HepG2 (cell line): ENCODE measurements around the gene MYH16. TPM values are rescaled to one million over a fixed set of nuclear protein-coding genes. Genes with fewer than 3 reads are reported as not detected.
"Not testable (repeated sequence)": the region's sequence is repeated elsewhere in the genome, so short reads cannot be mapped to it uniquely, and the experiment has no call there.

ENCODE experiments used
- ATAC-seq: fragments of 200-7000 bp; cut with Tn5 transposase; 3 replicates; pipeline ENCODE4 v1.9.1; 2020; ENCODE audit warnings: mild to moderate bottlenecking, moderate library complexity
- BruUV-seq: library from RNA; stranded (reverse); fragments of 400-500 nt; replicated peaks from 2 replicates; lab custom pipeline; 2021; lab: Mats Ljungman, UMichigan
- CTCF ChIA-PET: fragments of 300-600 bp; formaldehyde crosslinking; extraction: SDS; loops from one replicate; lab custom pipeline; 2021; ENCODE audit warnings: low total read pairs, inconsistent platforms, low intra/inter-chr PET ratio; lab: Yijun Ruan, JAX
- POLR2A ChIA-PET: fragments of 350-600 bp; sonication (Branson Sonifier 250); formaldehyde crosslinking; loops from one replicate; lab custom pipeline; 2020; ENCODE audit warnings: antibody characterized with exemption, inconsistent platforms; lab: Yijun Ruan, JAX
- DNase-seq: peaks from one replicate; pipeline ENCODE4 v3.0.0-alpha.2; 2015; ENCODE audit warnings: low spot score
- FAIRE-seq: peaks from 3 replicates; lab custom pipeline; 2011; peaks lifted over from hg19 to GRCh38; lab: Jason Lieb, UNC
- H2AFZ ChIP-seq: one replicate; pipeline ENCODE4 v1.6.1; 2011; ENCODE audit warnings: low read length, inconsistent platforms
- H3K27ac ChIP-seq: fragments of 300-600 bp; 3 replicates; pipeline ENCODE4 v1.8.0; 2011; ENCODE audit warnings: mixed run types, mild to moderate bottlenecking, mixed read lengths, low read length, inconsistent platforms; ENCODE audit not compliant: insufficient read depth; ENCODE audit errors: extremely low read length
- H3K27me3 ChIP-seq, 2 experiments: fragments of 200-600 bp in 1 of 2; 2 replicates in 1 of 2; 3 replicates in 1 of 2; pipeline versions ENCODE4 v1.6.0 to v1.8.0; 2011; ENCODE audit warnings: low read length in 2 of 2, mild to moderate bottlenecking in 2 of 2, moderate library complexity in 2 of 2, inconsistent platforms in 1 of 2; ENCODE audit not compliant: insufficient read depth in 2 of 2, control insufficient read depth in 1 of 2
- H3K36me3 ChIP-seq, 2 experiments: fragments of 200-600 bp in 1 of 2; replicated peaks in 1 of 2; 2 replicates in 1 of 2; 3 replicates in 1 of 2; pipeline versions ENCODE4 v1.5.1 to v1.8.0; 2011; ENCODE audit warnings: low read length in 2 of 2, inconsistent platforms in 1 of 2; ENCODE audit not compliant: insufficient read depth in 2 of 2, control insufficient read depth in 1 of 2
- H3K4me1 ChIP-seq: 2 replicates; pipeline ENCODE4 v1.5.1; 2012; ENCODE audit warnings: low read length, inconsistent platforms; ENCODE audit not compliant: insufficient read depth
- H3K4me2 ChIP-seq: 2 replicates; pipeline ENCODE4 v1.6.0; 2011; ENCODE audit warnings: low read depth, low read length, inconsistent platforms
- H3K4me3 ChIP-seq, 3 experiments: fragments of 200-600 bp in 1 of 3; sonication (generic), shearing (Covaris generic) in 1 of 3; replicated peaks in 1 of 3; 2 replicates each; pipeline ENCODE4 v1.5.1; 2011 to 2016; ENCODE audit warnings: low read length in 3 of 3, inconsistent platforms in 2 of 3, low read depth in 2 of 3, mild to moderate bottlenecking in 2 of 3, control low read depth in 1 of 3, mixed read lengths in 1 of 3; ENCODE audit not compliant: insufficient read depth in 1 of 3
- H3K79me2 ChIP-seq: one replicate; pipeline ENCODE4 v1.6.1; 2011; ENCODE audit warnings: low read length, inconsistent platforms; ENCODE audit not compliant: insufficient read depth
- H3K9ac ChIP-seq: 2 replicates; pipeline ENCODE4 v1.6.0; 2011; ENCODE audit warnings: mild to moderate bottlenecking, low read depth, low read length, inconsistent platforms; ENCODE audit not compliant: insufficient read depth
- H3K9me3 ChIP-seq: 2 replicates; pipeline ENCODE4 v1.5.1; 2012; ENCODE audit warnings: mild to moderate bottlenecking, low read length
- H4K20me1 ChIP-seq: 2 replicates; pipeline ENCODE4 v1.6.0; 2011; ENCODE audit warnings: inconsistent platforms, mild to moderate bottlenecking, low read length, moderate library complexity; ENCODE audit not compliant: insufficient read depth
- CEBPG ChIP-seq: IDR thresholded peaks from 2 replicates; pipeline ENCODE4 v1.6.1; 2016
- FOSL2 ChIP-seq: sonication (generic); formaldehyde crosslinking; IDR thresholded peaks from 2 replicates; pipeline ENCODE4 v1.4.0; 2020; ENCODE audit warnings: missing genetic modification reagents
- GFI1 ChIP-seq: sonication (generic); formaldehyde crosslinking; IDR thresholded peaks from 2 replicates; pipeline ENCODE4 v1.5.0; 2020; ENCODE audit warnings: missing genetic modification reagents, mild to moderate bottlenecking, borderline replicate concordance
- MAFK ChIP-seq, 2 experiments: IDR thresholded peaks in 1 of 2; conservative IDR thresholded peaks in 1 of 2; 2 replicates each; pipeline ENCODE4 v1.6.1; 2011; ENCODE audit warnings: improper control_type of control experiment in 2 of 2, low read length in 2 of 2
- NFE2 ChIP-seq: sonication (generic); formaldehyde crosslinking; IDR thresholded peaks from 2 replicates; pipeline ENCODE4 v1.4.0; 2020; ENCODE audit warnings: missing genetic modification reagents
- NFE2L2 ChIP-seq: fragments of 150-350 bp; IDR thresholded peaks from 2 replicates; pipeline ENCODE4 v1.6.1; 2014; ENCODE audit warnings: low read length
- RCOR2 ChIP-seq: IDR thresholded peaks from 2 replicates; pipeline ENCODE4 v1.6.1; 2016; ENCODE audit warnings: missing biosample characterization, missing genetic modification reagents
- ZMYM3 ChIP-seq: sonication (generic); formaldehyde crosslinking; IDR thresholded peaks from 2 replicates; pipeline ENCODE4 v1.5.1; 2020; ENCODE audit warnings: mild to moderate bottlenecking, missing genetic modification reagents
- ZNF362 ChIP-seq: sonication (generic); formaldehyde crosslinking; IDR thresholded peaks from 2 replicates; pipeline ENCODE4 v1.4.0; 2020; ENCODE audit warnings: missing genetic modification reagents, mild to moderate bottlenecking, borderline replicate concordance
- ZNF770 ChIP-seq: sonication (generic); formaldehyde crosslinking; IDR thresholded peaks from 2 replicates; pipeline ENCODE4 v1.5.0; 2020; ENCODE audit warnings: mild to moderate bottlenecking, missing genetic modification reagents
- WGBS: methylation state at CpG from one replicate; pipeline ENCODE4 v1.1.6; 2017; ENCODE audit warnings: low lambda C conversion rate; 5-methylcytosine and 5-hydroxymethylcytosine counted together
- in situ Hi-C: cut with HindIII; loops from 2 replicates; pipeline ENCODE4 v1.10.0; 2017; ENCODE audit warnings: low pct_unique_long_range_greater_than_20kb; ENCODE audit not compliant: extremely low pct_ligation_motif_present
- intact Hi-C: fragments of 100-400 bp; cut with micrococcal nuclease; formaldehyde crosslinking; loops from one replicate; pipeline ENCODE4 v1.10.0; 2022; ENCODE audit not compliant: unreplicated experiment
- polyA plus RNA-seq, 8 experiments: library from polyadenylated mRNA; depleted of rRNA in 3 of 8; stranded (reverse) in 7 of 8; unstranded in 1 of 8; fragments of >200 nt; fragmentation: Illumina TruSeq in 4 of 8; extraction: Trizol in 4 of 8; gene quantifications; 2 replicates each; pipeline versions ENCODE4 v1.2.1 to v1.2.3, GENCODE V29; 2011 to 2016; ENCODE audit warnings: low read depth in 4 of 8, missing spikeins in 1 of 8, mixed read lengths in 1 of 8; ENCODE audit not compliant: insufficient read depth in 1 of 8
- total RNA-seq, 5 experiments: library from RNA; depleted of rRNA; stranded (reverse); fragments of >200 nt; fragmentation: Illumina TruSeq; extraction: Trizol; gene quantifications; 2 replicates each; pipeline ENCODE4 v1.2.3, GENCODE V29; 2016; ENCODE audit warnings: low read depth in 1 of 5

The MYH16 gene
- total and polyA plus RNA-seq, 2 of the 13 experiments (the other 11 are each of a cell fraction or from before 2014, with no cell fraction given) = 0.05 to 0.15 TPM

GRCh38 chr7:99224263-99224898, 48.3 kb upstream of the MYH16 start:
- peaks cover 30% of the 10 kb centered on the region for H3K4me1 ChIP-seq
- H3K79me2 ChIP-seq, ATAC-seq, H2AFZ ChIP-seq, H4K20me1 ChIP-seq, BruUV-seq, H3K9me3 ChIP-seq, intact Hi-C loops, H3K9ac ChIP-seq, H3K27me3 ChIP-seq, H3K4me3 ChIP-seq, FAIRE-seq: not testable (repeated sequence)
- POLR2A ChIA-PET = interaction anchor here (1.0 kb wide), 1 partner anchor 13 kb away, joined by 3 read pairs; no protein-coding TSS in a partner anchor
- WGBS = 34% methylated on average over 15 of the region's 15 CpGs
- DNase-seq = peak; percentile 54
- 0 out of 4 replicates have a peak, but pooled peaks of 1 of the 2 experiments have one; percentile 10 for TF ChIP-seq MAFK (conservative IDR thresholded peaks at IDR 0.05 in 1 of 2, IDR thresholded peaks at IDR 0.05 in 1 of 2; ENCODE audit: low read length in 2 of 2)
- TF ChIP-seq NFE2 (CRISPR knock-in tag) = peak; percentile 45; the same call in 1 of the 2 replicates
- TF ChIP-seq GFI1 (CRISPR knock-in tag) = 0 out of 2 replicates have a peak, but pooled peaks have one; percentile 23
- 0 out of 2 replicates have a peak, but pooled peaks have one; percentile 40 for TF ChIP-seq RCOR2
- peak; percentile 43 for TF ChIP-seq ZMYM3 (CRISPR knock-in tag)
- peak; percentile 91 for TF ChIP-seq ZNF770
- TF ChIP-seq ZNF362 (CRISPR knock-in tag) = peak; percentile 60; the same call in 1 of the 2 replicates
- TF ChIP-seq CEBPG (CRISPR knock-in tag) = peak; percentile 38; the same call in 1 of the 2 replicates
- peak; percentile 67 for TF ChIP-seq NFE2L2
- peak; percentile 79 for TF ChIP-seq FOSL2 (CRISPR knock-in tag)
- TF ChIP-seq, all 625 proteins: peak for 10; not testable (repeated sequence) for 615
- H3K4me2 ChIP-seq = peak overlapping the region; percentile 45
- CTCF ChIA-PET, H3K27ac ChIP-seq, in situ Hi-C loops, H3K36me3 ChIP-seq: not testable (repeated sequence)
